CD4-positive, alpha-beta T cell treated with Interleukin-2 at 100 ng/mL for 4 hours (primary cell): Measurements from ENCODE around the gene BCAS3.

ENCODE experiments used
- DNase-seq: peaks from one replicate; pipeline ENCODE4 v3.0.0-alpha.2; 2020; ENCODE audit warnings: low spot score

Gene BCAS3

GRCh38 chr17:61202564-61202963 is 524.9 kb downstream of the BCAS3 start:
- DNase-seq, result no peak

DNA sequence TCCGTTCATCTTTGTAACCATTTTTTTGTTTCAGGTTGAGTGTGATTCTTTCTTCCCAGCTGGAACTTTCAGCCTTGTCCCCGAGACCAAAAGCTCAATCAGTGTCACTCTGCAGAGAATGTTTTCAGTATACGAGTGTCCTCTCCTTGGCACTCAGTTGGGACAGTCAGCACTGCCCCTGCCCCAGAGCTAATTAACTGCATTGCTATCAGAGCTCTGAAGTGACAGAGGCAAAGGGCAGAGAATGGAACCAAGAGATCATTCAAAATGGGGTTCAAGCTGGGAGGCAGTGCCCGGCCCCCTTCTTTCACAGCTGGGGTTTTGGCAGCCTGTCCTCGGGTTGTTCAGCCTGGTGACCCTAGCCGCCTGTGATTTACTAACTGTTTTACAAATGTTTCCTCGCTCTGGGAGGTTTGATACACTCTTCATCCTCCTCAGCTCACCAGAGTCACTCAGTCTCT is 526.0 kb downstream of the BCAS3 start:
- no peak for DNase-seq

DNA sequence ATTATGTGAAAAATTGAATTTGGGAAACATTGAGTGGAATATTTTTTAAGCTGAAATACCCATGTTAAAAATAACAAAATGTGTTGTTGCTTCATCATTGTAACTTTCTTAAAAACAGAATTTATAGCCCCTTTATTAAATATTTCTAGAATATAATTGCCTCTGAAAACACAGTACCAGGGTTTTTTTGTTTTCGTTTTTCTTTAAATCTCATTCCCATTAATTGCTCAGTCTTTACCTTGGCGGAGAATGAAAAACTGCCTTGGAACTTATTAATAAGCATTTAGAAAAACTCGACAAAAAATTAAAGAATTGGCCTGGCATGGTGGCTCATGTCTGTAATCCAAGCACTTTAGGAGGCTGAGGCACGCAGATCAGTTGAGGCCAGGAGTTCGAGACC is 526.8 kb downstream of the BCAS3 start:
- DNase-seq, result no peak

DNA sequence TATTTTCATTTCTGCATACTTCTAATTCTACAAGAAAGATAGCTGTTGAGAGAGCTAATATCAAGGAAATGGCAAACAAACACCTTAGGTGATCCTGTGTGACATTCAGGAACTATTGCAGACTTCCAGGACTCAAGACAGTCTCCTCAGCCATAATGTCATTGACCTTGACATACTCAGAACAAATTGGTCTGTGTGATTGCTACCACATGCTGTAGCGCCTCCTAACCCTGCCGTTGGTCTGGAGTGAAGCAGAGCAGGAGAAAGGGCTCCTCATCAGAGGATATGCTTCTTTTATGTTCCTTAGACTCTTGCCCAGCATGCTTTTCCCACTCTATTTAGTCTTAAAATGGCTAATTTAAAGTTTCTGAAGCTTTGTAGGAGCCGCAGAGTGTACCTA is 527.8 kb downstream of the BCAS3 start:
- no peak for DNase-seq

DNA sequence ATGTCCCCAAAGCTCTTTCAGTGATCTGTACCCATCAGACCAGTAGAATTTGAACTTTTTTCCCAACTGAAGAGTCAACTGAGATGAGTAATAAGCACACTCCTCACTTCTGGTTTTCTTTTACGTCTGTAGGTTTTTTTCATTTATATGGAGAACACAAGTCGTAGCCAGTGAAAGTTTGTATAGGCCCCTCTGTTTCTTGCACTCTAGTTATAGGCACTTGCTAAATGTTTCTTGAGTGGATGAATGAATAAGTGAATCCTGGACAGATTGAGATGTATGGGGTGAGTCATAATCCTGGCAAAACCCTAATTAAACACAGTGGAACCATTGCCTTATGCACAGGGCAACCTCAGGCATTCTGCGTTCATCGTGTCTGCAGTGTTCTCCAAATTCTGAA is 528.3 kb downstream of the BCAS3 start:
- DNase-seq, result no peak

- no peak for DNase-seq
These were observed 529.3 kb downstream of the BCAS3 start for GRCh38 chr17:61206922-61207321.

GRCh38 chr17:61208301-61209105 is 530.9 kb downstream of the BCAS3 start:
- DNase-seq, result no peak

GRCh38 chr17:61209106-61209439 is 531.4 kb downstream of the BCAS3 start:
- DNase-seq, result no peak

- DNase-seq, result no peak
These were observed 531.9 kb downstream of the BCAS3 start for GRCh38 chr17:61209525-61209924.

DNA sequence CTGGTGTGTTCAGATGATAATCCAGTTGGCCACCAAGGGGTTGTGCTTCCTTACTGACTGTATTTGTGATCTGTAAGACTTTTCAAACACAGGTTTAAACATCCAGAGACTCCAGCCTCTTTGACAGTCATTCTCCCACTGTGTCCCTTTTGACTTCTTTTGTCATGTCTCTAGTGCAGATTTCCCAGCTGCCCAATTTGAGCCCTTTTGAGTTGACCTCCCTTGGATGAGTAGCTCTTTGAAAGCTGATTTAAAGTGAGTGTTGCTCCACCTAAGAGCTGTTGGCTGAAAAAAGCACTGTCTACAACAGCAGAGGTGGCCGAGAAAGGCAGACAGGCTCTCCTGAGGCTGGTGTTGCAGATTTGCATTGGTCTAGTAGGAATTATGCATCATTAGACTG is 533.6 kb downstream of the BCAS3 start:
- no peak for DNase-seq

GRCh38 chr17:61212655-61213054 is 535.0 kb downstream of the BCAS3 start:
- DNase-seq, result no peak

- no peak for DNase-seq
These were observed 537.1 kb downstream of the BCAS3 start for GRCh38 chr17:61214753-61215152.

GRCh38 chr17:61216066-61216465 is 538.4 kb downstream of the BCAS3 start:
- DNase-seq, result no peak

DNA sequence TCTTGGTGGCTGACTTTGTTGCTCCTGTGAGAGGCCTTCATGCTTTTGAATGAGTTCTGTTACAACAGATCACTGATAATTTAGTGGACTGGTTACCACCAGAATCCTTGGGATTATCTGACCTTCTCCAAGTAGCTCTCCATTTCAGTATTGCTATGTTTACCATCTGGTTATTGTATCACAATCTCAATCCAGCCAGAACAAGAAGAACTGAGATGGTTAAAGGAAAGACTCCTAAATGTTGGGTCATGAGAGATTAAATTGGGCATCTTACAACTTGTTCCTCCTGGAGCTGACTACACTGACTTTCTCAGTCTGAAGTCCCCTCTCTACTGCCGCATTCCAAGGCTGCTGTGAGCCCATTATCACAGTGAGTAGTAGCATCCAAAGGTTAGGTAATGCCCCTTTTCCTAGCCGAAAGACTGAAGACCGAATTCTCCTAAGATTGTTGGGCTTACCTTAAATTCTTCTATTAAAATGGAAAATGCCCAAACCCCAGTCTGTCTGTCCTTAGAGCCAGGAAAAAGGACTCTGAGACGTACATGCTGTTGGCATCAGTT is 540.3 kb downstream of the BCAS3 start:
- no peak for DNase-seq

GRCh38 chr17:61218438-61218837 is 540.8 kb downstream of the BCAS3 start:
- DNase-seq, result no peak

- DNase-seq, result no peak
These were observed 541.8 kb downstream of the BCAS3 start for GRCh38 chr17:61219460-61219859.

DNA sequence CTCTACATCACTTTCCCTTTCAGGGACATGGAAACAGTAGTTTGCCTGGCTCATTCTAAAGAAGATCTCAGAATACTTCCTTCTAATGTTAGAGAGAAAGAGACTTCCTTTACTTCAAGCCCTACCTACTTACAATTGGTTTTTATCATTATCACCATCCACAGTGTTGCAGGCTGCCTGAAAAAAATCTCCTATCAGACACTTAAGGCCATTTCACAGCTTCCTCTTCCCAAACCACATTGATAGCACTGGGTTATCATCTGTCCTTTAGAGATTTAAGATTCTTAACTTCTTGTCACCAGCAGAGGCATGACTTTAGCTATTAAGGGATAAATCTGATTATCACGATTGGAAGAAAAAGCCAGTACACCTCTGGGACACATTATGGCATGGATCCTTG is 543.5 kb downstream of the BCAS3 start:
- DNase-seq, result no peak

DNA sequence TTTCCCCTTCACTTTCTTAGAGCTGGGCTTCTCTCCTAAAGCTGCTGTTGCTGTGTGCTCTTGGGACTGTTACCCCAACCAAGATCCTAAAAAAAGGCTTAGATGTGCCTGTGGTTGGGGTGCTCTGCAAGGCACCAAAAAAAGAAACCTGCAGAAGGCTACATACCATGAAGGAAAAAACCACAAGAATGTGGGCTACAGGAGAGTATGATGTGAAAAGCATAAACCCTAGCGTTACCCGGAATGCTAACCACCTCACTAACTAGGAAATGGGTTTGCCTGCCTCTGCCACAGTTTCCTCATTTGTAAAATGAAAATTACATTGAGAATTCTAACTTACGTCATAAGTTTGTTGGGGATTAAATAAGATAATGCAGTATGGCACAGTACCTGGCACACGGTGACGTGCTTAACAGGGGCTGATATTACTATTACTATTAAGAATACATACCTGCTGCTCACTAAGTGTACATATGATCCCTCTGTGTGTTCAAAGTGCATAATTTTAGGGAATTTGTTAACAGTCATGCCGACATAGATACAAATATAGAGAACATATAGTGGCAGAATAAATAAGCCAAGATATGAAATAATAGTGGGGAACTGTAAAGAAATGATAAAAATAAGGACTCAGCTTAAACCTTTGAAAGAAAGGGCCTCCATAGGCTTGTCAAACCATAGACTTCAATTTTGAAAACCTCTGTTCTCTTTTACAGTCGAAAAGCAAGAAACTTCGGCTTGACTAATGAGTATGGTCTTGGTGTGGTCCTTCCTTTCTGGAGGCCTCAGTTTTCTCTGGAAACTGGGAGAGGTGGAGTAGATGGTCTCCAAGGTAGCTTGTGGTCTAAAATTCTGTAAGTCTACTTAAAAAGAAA is 544.2 kb downstream of the BCAS3 start:
- peak; percentile 29 for DNase-seq

- DNase-seq, result no peak
These were observed 546.1 kb downstream of the BCAS3 start for GRCh38 chr17:61223725-61224124.

- no peak for DNase-seq
These were observed 547.7 kb downstream of the BCAS3 start for GRCh38 chr17:61225178-61225882.

DNA sequence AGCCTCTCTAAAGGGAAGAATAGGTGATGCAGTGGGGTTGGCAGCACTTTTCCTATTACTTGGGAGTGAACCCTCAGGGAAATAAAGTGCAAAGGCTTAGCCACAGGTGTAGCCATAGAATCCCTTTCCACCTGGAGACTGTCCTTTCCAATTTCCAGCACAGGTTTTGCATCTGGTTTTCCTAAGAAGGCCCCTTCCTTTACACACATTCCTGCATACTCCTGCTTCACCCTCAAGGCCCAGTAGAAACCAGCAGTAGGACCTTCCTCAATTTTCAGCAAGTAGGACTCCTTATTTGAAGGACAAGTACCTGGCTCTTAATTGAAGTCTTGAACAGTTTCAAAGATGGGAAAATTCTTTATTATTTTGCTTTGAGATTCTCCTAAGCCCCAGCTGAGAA is 550.2 kb downstream of the BCAS3 start:
- DNase-seq, result no peak

GRCh38 chr17:61230461-61230860 is 552.8 kb downstream of the BCAS3 start:
- DNase-seq, result no peak
